A549 (cell line): ENCODE data around the gene DYNC2H1. TPM values are rescaled to one million over a fixed set of nuclear protein-coding genes. Genes with fewer than 3 reads are reported as not detected.
A peak's percentile ranks its signal among the peaks of the same experiment; 100 is the strongest.

Experiments used
- ATAC-seq, 2 experiments: fragments of 200-7000 bp in 1 of 2; fragments of >200 bp in 1 of 2; cut with Nextera tagmentation in 1 of 2; cut with Tn5 transposase in 1 of 2; 3 replicates each; pipeline versions ENCODE4 v1.8.0 to v1.9.1; 2018 to 2020; ENCODE audit warnings: mild to moderate bottlenecking in 1 of 2, moderate library complexity in 1 of 2
- CTCF ChIA-PET: fragments of 300-600 bp; sonication (Branson Sonifier 250); formaldehyde crosslinking; extraction: SDS; loops from one replicate; lab custom pipeline; 2021; ENCODE audit warnings: antibody characterized with exemption, inconsistent platforms; lab: Yijun Ruan, JAX
- POLR2A ChIA-PET: fragments of 350-600 bp; formaldehyde crosslinking; extraction: SDS; loops from one replicate; lab custom pipeline; 2021; ENCODE audit warnings: antibody characterized with exemption, inconsistent platforms; lab: Yijun Ruan, JAX
- DNase-seq, 2 experiments: peaks; one replicate each; pipeline versions ENCODE4 v3.0.0 to v3.0.0-alpha.2; 2011 to 2016; ENCODE audit warnings: low read depth in 1 of 2, low spot score in 1 of 2
- FAIRE-seq: peaks from 2 replicates; lab custom pipeline; 2011; peaks lifted over from hg19 to GRCh38; lab: Jason Lieb, UNC
- H3K27ac ChIP-seq, 2 experiments: fragments of >200 bp; sonication (Bioruptor Twin); formaldehyde crosslinking; 3 replicates each; pipeline ENCODE4 v1.5.1; 2016 to 2017
- H3K4me1 ChIP-seq: fragments of >200 bp; sonication (Bioruptor Twin); formaldehyde crosslinking; 3 replicates; pipeline ENCODE4 v1.6.1; 2016
- H3K4me2 ChIP-seq: fragments of >200 bp; sonication (Bioruptor Twin); formaldehyde crosslinking; 3 replicates; pipeline ENCODE4 v1.6.1; 2016
- H3K4me3 ChIP-seq: fragments of >200 bp; sonication (Bioruptor Twin); formaldehyde crosslinking; 3 replicates; pipeline ENCODE4 v1.5.1; 2016
- H3K9me3 ChIP-seq: fragments of >200 bp; sonication (Bioruptor Twin); formaldehyde crosslinking; 3 replicates; pipeline ENCODE4 v1.6.1; 2016
- CBX8 ChIP-seq: fragments of 200-600 bp; sonication (generic); IDR thresholded peaks from 2 replicates; pipeline ENCODE4 v1.6.1; 2016
- CEBPB ChIP-seq, 2 experiments: fragments of >200 bp in 1 of 2; sonication (Bioruptor Twin) in 1 of 2; formaldehyde crosslinking in 1 of 2; IDR thresholded peaks; 2 replicates each; pipeline ENCODE4 v1.6.1; 2012 to 2016
- CHD4 ChIP-seq: fragments of 200-600 bp; sonication (generic); IDR thresholded peaks from 2 replicates; pipeline ENCODE4 v1.6.1; 2016; ENCODE audit warnings: antibody characterized with exemption, mild to moderate bottlenecking, borderline replicate concordance
- EHMT2 ChIP-seq: fragments of 200-600 bp; sonication (generic); IDR thresholded peaks from 2 replicates; pipeline ENCODE4 v1.6.1; 2016; ENCODE audit warnings: antibody characterized with exemption, low read depth, mild to moderate bottlenecking, moderate library complexity
- ELK1 ChIP-seq: fragments of 150-350 bp; IDR thresholded peaks from 2 replicates; pipeline ENCODE4 v1.6.1; 2014; ENCODE audit warnings: low read depth, mild to moderate bottlenecking, low read length
- EP300 ChIP-seq, 2 experiments: fragments of >200 bp; sonication (Bioruptor Twin); formaldehyde crosslinking; IDR thresholded peaks; 2 replicates in 1 of 2; 3 replicates in 1 of 2; pipeline ENCODE4 v1.6.1; 2016 to 2017
- ESRRA ChIP-seq: fragments of 150-350 bp; IDR thresholded peaks from 2 replicates; pipeline ENCODE4 v1.6.1; 2014; ENCODE audit warnings: mild to moderate bottlenecking, low read length, borderline replicate concordance
- FOXS1 ChIP-seq: fragments of 250-450 bp; sonication (Bioruptor Pico); IDR thresholded peaks from 2 replicates; pipeline ENCODE4 v1.5.0; 2020; ENCODE audit warnings: mild to moderate bottlenecking, moderate library complexity
- HOXA7 ChIP-seq: fragments of 250-450 bp; sonication (Bioruptor Pico); IDR thresholded peaks from 2 replicates; pipeline ENCODE4 v1.5.0; 2020; ENCODE audit warnings: mild to moderate bottlenecking, moderate library complexity
- HOXB13 ChIP-seq: fragments of 250-450 bp; sonication (Bioruptor Pico); IDR thresholded peaks from 2 replicates; pipeline ENCODE4 v1.5.0; 2020; ENCODE audit warnings: low read depth, mild to moderate bottlenecking, moderate library complexity
- HOXB5 ChIP-seq: fragments of 250-450 bp; sonication (Bioruptor Pico); IDR thresholded peaks from 2 replicates; pipeline ENCODE4 v1.5.0; 2020; ENCODE audit warnings: mild to moderate bottlenecking, moderate library complexity
- KDM5A ChIP-seq: fragments of 200-600 bp; sonication (generic); IDR thresholded peaks from 2 replicates; pipeline ENCODE4 v1.6.1; 2016; ENCODE audit warnings: antibody characterized with exemption, mild to moderate bottlenecking
- MAFK ChIP-seq: fragments of 450-650 bp; IDR thresholded peaks from 2 replicates; pipeline ENCODE4 v1.6.1; 2014; ENCODE audit not compliant: partially characterized antibody
- PHF8 ChIP-seq: fragments of 200-600 bp; sonication (generic); IDR thresholded peaks from 2 replicates; pipeline ENCODE4 v1.6.1; 2016; ENCODE audit warnings: low read depth, mild to moderate bottlenecking, antibody characterized with exemption, moderate library complexity, borderline replicate concordance
- POLR2AphosphoS2 ChIP-seq: conservative IDR thresholded peaks from 2 replicates; pipeline ENCODE4 v1.6.1; 2012; ENCODE audit warnings: low read length, improper control_type of control experiment, inconsistent platforms
- RARB ChIP-seq: fragments of 250-450 bp; sonication (Bioruptor Pico); IDR thresholded peaks from 2 replicates; pipeline ENCODE4 v1.8.0; 2021; ENCODE audit warnings: mild to moderate bottlenecking, moderate library complexity
- REST ChIP-seq: fragments of 200-600 bp; sonication (generic); IDR thresholded peaks from 2 replicates; pipeline ENCODE4 v1.6.1; 2016; ENCODE audit warnings: antibody characterized with exemption, mild to moderate bottlenecking, moderate library complexity
- RFX5 ChIP-seq: fragments of 450-650 bp; IDR thresholded peaks from 2 replicates; pipeline ENCODE4 v1.7.1; 2014; ENCODE audit warnings: antibody characterized with exemption, mild to moderate bottlenecking, moderate library complexity
- RNF2 ChIP-seq: fragments of 200-600 bp; sonication (generic); IDR thresholded peaks from 2 replicates; pipeline ENCODE4 v1.6.1; 2016; ENCODE audit warnings: low read depth, mild to moderate bottlenecking, antibody characterized with exemption, moderate library complexity, borderline replicate concordance
- SMC3 ChIP-seq: fragments of >200 bp; sonication (Bioruptor Twin); formaldehyde crosslinking; IDR thresholded peaks from 3 replicates; pipeline ENCODE4 v1.6.1; 2018; ENCODE audit warnings: inconsistent platforms
- ZFP36 ChIP-seq: fragments of 450-650 bp; IDR thresholded peaks from 2 replicates; pipeline ENCODE4 v1.6.1; 2014; ENCODE audit warnings: borderline replicate concordance; ENCODE audit not compliant: partially characterized antibody
- ZNF302 ChIP-seq: fragments of 250-450 bp; sonication (Bioruptor Pico); IDR thresholded peaks from 2 replicates; pipeline ENCODE4 v1.9.0; 2021; ENCODE audit warnings: inconsistent platforms, mild to moderate bottlenecking, moderate library complexity
- ZSCAN20 ChIP-seq: fragments of 250-450 bp; sonication (Bioruptor Pico); IDR thresholded peaks from 2 replicates; pipeline ENCODE4 v1.8.0; 2022; ENCODE audit warnings: mild to moderate bottlenecking, moderate library complexity
- WGBS: methylation state at CpG from one replicate; pipeline ENCODE4 v1.1.6; 2017; ENCODE audit errors: missing lambda C conversion rate; 5-methylcytosine and 5-hydroxymethylcytosine counted together
- polyA plus RNA-seq, 4 experiments: library from polyadenylated mRNA; depleted of rRNA in 3 of 4; stranded (reverse); fragments of >200 nt; fragmentation: RNase III in 1 of 4; extraction: RNeasy Plus Mini Kit Qiagen cat#74134 plus additional on column Dnase treatment in 1 of 4; gene quantifications; 2 replicates in 3 of 4; 3 replicates in 1 of 4; pipeline ENCODE4 v1.2.3, GENCODE V29; 2011 to 2017
- TF ChIP-seq, protein P1 (sequence below): fragments of 250-450 bp; sonication (Bioruptor Pico); IDR thresholded peaks from 2 replicates; pipeline ENCODE4 v1.5.0; 2021; ENCODE audit warnings: mild to moderate bottlenecking, moderate library complexity, borderline replicate concordance

The DYNC2H1 gene
- polyA plus RNA-seq, 2 of the 4 experiments (the other 2 are of a cell fraction) = 4.9 to 14.8 TPM

DNA sequence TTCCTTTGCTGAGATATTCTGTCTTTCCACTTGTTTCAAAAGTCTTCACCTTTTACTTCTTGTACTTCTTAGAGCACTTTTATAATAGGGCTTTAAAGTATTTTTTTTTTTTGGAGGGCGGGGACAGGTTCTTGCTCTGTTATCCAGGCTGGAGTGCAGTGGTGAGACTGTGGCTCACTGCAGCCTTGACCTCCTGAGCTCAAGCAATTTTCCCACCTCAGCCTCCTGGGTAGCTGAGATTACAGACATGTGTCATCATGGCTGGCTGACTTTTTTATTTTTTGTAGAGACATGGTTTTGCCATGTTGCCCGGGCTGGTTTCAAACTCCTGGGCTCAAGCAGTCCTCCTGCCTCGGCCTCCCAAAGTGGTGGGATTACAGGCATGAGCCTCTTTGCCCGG lies 57.9 kb downstream of the DYNC2H1 start:
- POLR2A ChIA-PET = no interaction called here
- no peak for FAIRE-seq
- no peak for TF ChIP-seq SMC3
- TF ChIP-seq PHF8 = no peak
- TF ChIP-seq MAFK = no peak
- no peak for TF ChIP-seq CHD4
- TF ChIP-seq, protein P1, sequence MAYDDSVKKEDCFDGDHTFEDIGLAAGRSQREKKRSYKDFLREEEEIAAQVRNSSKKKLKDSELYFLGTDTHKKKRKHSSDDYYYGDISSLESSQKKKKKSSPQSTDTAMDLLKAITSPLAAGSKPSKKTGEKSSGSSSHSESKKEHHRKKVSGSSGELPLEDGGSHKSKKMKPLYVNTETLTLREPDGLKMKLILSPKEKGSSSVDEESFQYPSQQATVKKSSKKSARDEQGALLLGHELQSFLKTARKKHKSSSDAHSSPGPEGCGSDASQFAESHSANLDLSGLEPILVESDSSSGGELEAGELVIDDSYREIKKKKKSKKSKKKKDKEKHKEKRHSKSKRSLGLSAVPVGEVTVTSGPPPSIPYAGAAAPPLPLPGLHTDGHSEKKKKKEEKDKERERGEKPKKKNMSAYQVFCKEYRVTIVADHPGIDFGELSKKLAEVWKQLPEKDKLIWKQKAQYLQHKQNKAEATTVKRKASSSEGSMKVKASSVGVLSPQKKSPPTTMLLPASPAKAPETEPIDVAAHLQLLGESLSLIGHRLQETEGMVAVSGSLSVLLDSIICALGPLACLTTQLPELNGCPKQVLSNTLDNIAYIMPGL (CRISPR knock-in tag) = no peak
- TF ChIP-seq RARB (CRISPR knock-in tag) = no peak
- TF ChIP-seq EHMT2 = no peak
- no peak for TF ChIP-seq KDM5A
- no peak for TF ChIP-seq ZSCAN20 (CRISPR knock-in tag)
- TF ChIP-seq ELK1 = no peak
- no peak for TF ChIP-seq EP300 (IDR thresholded peaks at IDR 0.05)
- no peak for TF ChIP-seq HOXB13 (CRISPR knock-in tag)
- TF ChIP-seq ESRRA = no peak
- no peak for TF ChIP-seq ZFP36
- TF ChIP-seq, all 56 proteins: peak for 0
- no peak for DNase-seq
- no peak for ATAC-seq
- no peak overlapping the region for H3K27ac ChIP-seq
- no peak overlapping the region for H3K4me3 ChIP-seq
- H3K9me3 ChIP-seq = no peaks in the 10 kb centered on the region
- no peaks in the 10 kb centered on the region for H3K4me1 ChIP-seq
- 91% methylated on average over 4 of the region's 4 CpGs for WGBS
- CTCF ChIA-PET = no interaction called here
- no peak overlapping the region for H3K4me2 ChIP-seq

- Histone ChIP-seq H3K4me1 (no peaks in the 10 kb centered on the region), H3K9me3 (no peaks in the 10 kb centered on the region), H3K4me3 (no peak overlapping the region), H3K4me2 (no peak overlapping the region), H3K27ac (no peak overlapping the region)
- ATAC-seq (no peak), DNase-seq (no peak), FAIRE-seq (no peak)
- ChIA-PET POLR2A (no interaction called here), CTCF (no interaction called here)
- WGBS = 68% methylated on average over 4 of the region's 4 CpGs
- TF ChIP-seq HOXB5 (no peak), MAFK (peak; percentile 90), CBX8 (no peak), RFX5 (peak; percentile 80)
These were observed 61.6 kb downstream of the DYNC2H1 start for GRCh38 chr11:103170865-103171264.

- TF ChIP-seq REST (no peak), POLR2AphosphoS2 (no peak), CEBPB (IDR thresholded peaks at IDR 0.05) (no peak), ZNF302 (no peak), ESRRA (no peak), FOXS1 (no peak), HOXA7 (CRISPR knock-in tag) (no peak), RNF2 (no peak)
- TF ChIP-seq, protein P1 (CRISPR knock-in tag) = no peak
- Histone ChIP-seq H3K4me2 (no peak overlapping the region), H3K27ac (no peak overlapping the region), H3K4me3 (no peak overlapping the region), H3K9me3 (no peaks in the 10 kb centered on the region), H3K4me1 (no peaks in the 10 kb centered on the region)
- whole genome bisulfite sequencing = 79% methylated on average over 2 of the region's 2 CpGs
- ChIA-PET POLR2A (no interaction called here), CTCF (no interaction called here)
- DNase-seq (no peak), FAIRE-seq (no peak), ATAC-seq (no peak)
These were observed 66.4 kb downstream of the DYNC2H1 start for GRCh38 chr11:103175461-103176129.
